GM23338 (cell line): Measurements from ENCODE around the gene RYR2.

Experiments used
- CREB1 ChIP-seq: fragments of 250-450 bp; sonication (Bioruptor Pico); IDR thresholded peaks from 2 replicates; pipeline ENCODE4 v1.5.0; 2020; ENCODE audit warnings: low read depth, mild to moderate bottlenecking, moderate library complexity
- CTCF ChIP-seq, 2 experiments: fragments of 200-600 bp in 1 of 2; sonication (generic) in 1 of 2; conservative IDR thresholded peaks; 2 replicates each; pipeline versions ENCODE4 v1.5.1 to v1.6.1; 2016 to 2017; ENCODE audit warnings: antibody characterized with exemption in 2 of 2, low read depth in 2 of 2, mild to moderate bottlenecking in 2 of 2, moderate library complexity in 1 of 2
- ETS1 ChIP-seq: IDR thresholded peaks from 2 replicates; pipeline ENCODE4 v1.6.1; 2016; ENCODE audit warnings: antibody characterized with exemption
- EZH2 ChIP-seq: fragments of 200-600 bp; sonication (generic); IDR thresholded peaks from one replicate; pipeline ENCODE4 v1.8.0; 2017; ENCODE audit warnings: antibody characterized with exemption, mild to moderate bottlenecking, low read depth; ENCODE audit not compliant: unreplicated experiment
- EZH2phosphoT487 ChIP-seq: fragments of 200-600 bp; sonication (generic); IDR thresholded peaks from one replicate; pipeline ENCODE4 v1.8.1; 2018; ENCODE audit warnings: antibody characterized with exemption; ENCODE audit not compliant: unreplicated experiment
- JUNB ChIP-seq: IDR thresholded peaks from one replicate; pipeline ENCODE4 v1.6.1; 2016; ENCODE audit warnings: antibody characterized with exemption; ENCODE audit not compliant: unreplicated experiment
- POLR2AphosphoS5 ChIP-seq: IDR thresholded peaks from 2 replicates; pipeline ENCODE4 v1.6.1; 2016; ENCODE audit warnings: antibody characterized with exemption, low read depth
- REST ChIP-seq: IDR thresholded peaks from one replicate; pipeline ENCODE4 v1.6.1; 2018; ENCODE audit warnings: antibody characterized with exemption; ENCODE audit not compliant: unreplicated experiment
- STAT1 ChIP-seq: IDR thresholded peaks from one replicate; pipeline ENCODE4 v1.6.1; 2016; ENCODE audit warnings: antibody characterized with exemption; ENCODE audit not compliant: unreplicated experiment
- ZNF114 ChIP-seq: fragments of 250-450 bp; sonication (Bioruptor Pico); IDR thresholded peaks from 2 replicates; pipeline ENCODE4 v1.5.0; 2020; ENCODE audit warnings: mild to moderate bottlenecking, moderate library complexity
- ZNF331 ChIP-seq: fragments of 250-450 bp; sonication (Bioruptor Pico); IDR thresholded peaks from 2 replicates; pipeline ENCODE4 v1.5.0; 2020; ENCODE audit warnings: low read depth, mild to moderate bottlenecking, moderate library complexity
- ZNF462 ChIP-seq: fragments of 250-450 bp; sonication (Bioruptor Pico); IDR thresholded peaks from 2 replicates; pipeline ENCODE4 v1.5.0; 2020; ENCODE audit warnings: mild to moderate bottlenecking, moderate library complexity

GRCh38 chr1:237749122-237749521, 707.1 kb downstream of the RYR2 start:
- TF ChIP-seq CTCF (conservative IDR thresholded peaks at IDR 0.05; ENCODE audit: low read depth in 2 of 2) (no peak), REST (no peak), ETS1 (no peak), ZNF114 (CRISPR knock-in tag) (no peak), EZH2 (no peak), CREB1 (CRISPR knock-in tag) (no peak), JUNB (no peak), POLR2AphosphoS5 (no peak), EZH2phosphoT487 (no peak), ZNF462 (CRISPR knock-in tag) (no peak), ZNF331 (no peak), STAT1 (no peak)
